HG03575 (cell line): Measurements from ENCODE around the gene BCLAF1.

ENCODE experiments used
- ATAC-seq: cut with Tn5 transposase; IDR thresholded peaks from one replicate; pipeline ENCODE4 v1.9.1; 2021; ENCODE audit not compliant: unreplicated experiment, insufficient number of reproducible peaks, low FRiP score; ENCODE audit errors: extremely low read depth

BCLAF1 gene, protein sequence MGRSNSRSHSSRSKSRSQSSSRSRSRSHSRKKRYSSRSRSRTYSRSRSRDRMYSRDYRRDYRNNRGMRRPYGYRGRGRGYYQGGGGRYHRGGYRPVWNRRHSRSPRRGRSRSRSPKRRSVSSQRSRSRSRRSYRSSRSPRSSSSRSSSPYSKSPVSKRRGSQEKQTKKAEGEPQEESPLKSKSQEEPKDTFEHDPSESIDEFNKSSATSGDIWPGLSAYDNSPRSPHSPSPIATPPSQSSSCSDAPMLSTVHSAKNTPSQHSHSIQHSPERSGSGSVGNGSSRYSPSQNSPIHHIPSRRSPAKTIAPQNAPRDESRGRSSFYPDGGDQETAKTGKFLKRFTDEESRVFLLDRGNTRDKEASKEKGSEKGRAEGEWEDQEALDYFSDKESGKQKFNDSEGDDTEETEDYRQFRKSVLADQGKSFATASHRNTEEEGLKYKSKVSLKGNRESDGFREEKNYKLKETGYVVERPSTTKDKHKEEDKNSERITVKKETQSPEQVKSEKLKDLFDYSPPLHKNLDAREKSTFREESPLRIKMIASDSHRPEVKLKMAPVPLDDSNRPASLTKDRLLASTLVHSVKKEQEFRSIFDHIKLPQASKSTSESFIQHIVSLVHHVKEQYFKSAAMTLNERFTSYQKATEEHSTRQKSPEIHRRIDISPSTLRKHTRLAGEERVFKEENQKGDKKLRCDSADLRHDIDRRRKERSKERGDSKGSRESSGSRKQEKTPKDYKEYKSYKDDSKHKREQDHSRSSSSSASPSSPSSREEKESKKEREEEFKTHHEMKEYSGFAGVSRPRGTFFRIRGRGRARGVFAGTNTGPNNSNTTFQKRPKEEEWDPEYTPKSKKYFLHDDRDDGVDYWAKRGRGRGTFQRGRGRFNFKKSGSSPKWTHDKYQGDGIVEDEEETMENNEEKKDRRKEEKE

DNA sequence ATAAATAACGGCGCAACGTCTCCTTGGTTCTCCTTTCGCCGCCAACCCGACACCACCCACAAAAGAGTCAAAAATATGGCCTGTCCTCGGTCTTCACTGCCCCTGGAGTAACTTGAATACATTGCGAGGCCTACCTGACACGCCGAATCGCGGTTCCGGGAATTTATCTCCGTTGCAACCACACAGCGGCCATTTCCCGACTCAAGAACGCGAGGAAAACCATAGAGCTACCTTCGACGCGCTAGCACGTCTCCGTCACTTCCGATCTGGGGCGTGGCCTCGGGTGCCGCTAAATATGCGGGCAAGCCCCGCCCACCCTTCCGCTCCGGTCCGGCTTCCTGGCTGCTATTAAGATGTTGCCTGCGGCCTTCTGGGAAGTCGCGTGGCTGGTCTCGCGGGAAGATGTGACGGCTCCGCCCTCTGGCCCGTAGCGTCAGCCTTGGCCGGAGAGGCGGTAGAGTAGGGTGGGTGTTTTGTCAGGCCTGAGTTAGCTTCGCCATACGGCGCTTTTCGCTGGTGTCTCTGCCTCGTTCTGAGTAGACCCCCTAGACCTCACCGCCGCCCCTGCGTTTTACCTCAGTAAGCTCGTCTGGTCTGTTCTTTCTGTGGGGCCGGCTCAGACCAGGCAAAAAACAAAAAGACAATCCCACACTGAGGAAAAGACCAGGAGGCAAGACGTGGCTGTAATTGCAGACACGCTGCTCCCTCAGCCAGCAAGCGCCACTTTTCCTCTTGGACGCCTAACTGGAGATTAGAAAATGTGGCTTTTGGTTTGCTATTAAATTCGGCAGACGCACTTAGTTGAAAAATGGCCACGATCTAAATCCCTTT is at the start of gene BCLAF1:
Gene BCLAF1 (minus strand): TSS at position 268 of the 831 bp plus-strand sequence. CDS start 9,980 bp downstream, outside the sequence.
- ATAC-seq, result peak; percentile 84

DNA sequence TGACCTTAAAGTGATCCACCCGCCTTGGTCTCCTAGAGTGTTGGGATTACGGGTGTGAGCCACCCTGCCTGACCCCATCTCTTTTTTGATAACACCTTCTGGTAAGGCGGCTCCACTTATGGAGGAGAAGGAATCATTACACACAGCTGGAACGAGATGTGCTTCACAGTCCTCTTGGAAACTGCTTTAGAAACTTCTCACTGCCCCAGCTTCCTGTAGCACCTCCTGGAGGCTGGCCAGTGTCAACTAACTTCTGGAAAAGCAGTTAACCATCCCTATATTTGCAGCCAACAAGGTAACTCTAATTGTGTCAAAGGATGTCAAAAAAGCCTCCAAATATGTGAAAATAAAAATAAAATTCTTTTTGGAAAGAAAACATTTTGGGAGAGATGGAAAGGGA is 48.8 kb upstream of the BCLAF1 start:
- ATAC-seq, result no peak

DNA sequence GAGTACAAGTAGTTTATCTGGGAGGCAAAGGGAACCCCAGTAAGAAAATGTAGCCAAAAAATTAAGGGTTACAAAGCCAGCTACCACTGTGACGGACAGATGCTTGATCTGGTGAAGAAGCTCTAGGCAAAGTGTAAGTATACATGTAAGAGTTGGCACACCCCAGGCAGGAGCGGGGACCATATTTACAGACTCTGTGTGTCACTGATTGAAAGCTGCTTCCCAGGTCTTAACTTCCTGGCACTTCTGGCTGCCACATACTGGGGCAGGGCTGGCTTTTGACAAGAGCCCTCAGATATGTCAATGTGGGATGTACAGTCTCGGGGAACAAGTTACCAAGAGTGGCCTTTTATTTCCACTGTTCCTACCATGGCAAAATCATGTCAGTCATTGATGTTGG is 48.0 kb upstream of the BCLAF1 start:
- ATAC-seq, result no peak

DNA sequence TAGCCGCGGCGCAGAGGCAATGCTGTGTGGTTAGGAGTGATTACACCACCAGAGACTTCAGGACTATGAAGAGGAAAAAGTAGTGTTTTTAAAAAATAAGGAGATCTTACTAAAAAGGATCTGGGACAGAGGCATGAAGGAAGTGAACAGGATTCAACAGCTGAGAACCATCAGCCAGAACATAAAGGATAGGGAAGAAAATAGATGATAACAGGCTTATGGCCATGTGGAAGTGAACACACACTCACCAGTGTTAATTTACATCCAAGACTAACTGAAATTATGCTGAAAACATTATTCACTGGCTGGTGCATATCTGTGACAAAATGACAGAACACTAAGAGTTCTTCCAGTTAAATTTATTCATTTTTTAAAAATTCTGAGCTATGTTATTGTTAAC is 47.5 kb upstream of the BCLAF1 start:
- ATAC-seq, result no peak

DNA sequence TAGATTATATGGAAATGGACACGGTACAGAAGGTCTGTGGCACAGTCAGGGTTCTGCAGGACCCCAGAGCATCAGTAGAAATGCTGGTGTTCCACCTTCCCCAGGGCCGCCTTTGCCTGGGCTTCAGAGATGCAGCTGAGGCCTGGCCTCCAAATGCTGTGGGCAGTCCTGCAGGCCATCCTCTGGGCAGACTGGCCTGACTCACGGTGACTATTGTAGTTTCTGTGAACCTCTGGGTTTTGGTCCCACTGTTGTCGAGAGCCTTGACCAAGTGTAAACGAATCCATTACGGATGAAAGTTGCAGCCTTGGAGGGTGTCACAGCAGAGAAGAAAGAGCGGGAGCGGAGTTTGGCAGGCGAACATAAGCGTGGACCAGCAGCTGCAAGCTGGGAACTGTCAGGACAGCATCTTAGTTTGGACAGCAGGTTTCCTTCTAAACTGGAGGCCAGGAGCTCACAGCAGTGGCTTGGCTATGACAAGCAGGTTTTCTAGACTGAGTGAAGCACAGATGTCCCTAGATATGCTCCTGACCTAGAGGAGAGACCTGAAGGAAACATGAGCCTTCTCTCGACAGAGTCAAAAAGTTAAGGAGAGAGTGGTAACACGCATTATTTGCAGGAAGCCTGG is 46.2 kb upstream of the BCLAF1 start:
- ATAC-seq, result no peak

DNA sequence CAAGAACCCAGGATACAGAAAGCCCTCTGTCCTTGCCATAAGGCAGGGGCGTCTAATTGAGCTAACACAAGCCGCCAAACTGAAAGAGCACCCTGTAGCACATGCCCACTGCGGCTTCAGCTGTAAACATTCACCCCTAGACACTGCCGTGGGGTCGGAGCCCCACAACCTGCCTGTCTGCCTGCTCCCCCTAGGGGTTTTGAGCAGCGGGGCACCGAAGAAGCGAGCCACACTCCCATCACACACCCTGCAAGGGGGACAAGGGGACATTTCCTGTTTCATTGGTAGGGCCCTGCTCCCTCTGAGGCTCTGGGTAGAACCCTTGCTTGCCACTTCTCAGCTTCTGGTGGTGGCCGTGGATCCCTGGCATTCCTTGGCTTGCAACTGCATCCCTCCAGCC is 45.2 kb upstream of the BCLAF1 start:
- no peak for ATAC-seq

DNA sequence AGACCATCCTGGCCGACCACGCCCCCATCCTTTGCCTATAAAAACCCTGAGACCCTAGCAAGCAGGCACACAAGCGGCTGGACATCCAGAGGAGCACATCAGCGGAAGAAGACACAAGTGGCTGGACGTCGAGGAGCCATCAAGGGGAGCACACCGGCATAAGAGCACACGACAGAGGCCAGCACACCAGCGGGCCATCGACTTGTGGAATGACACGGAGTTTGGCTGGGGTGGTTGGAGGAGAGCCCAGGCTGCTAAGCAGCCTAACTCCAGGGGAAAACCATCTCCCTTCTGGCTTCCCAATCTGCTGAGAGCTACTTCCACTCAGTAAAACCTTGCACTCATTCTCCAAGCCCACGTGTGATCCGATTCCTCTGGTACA is 44.8 kb upstream of the BCLAF1 start:
- ATAC-seq, result no peak

DNA sequence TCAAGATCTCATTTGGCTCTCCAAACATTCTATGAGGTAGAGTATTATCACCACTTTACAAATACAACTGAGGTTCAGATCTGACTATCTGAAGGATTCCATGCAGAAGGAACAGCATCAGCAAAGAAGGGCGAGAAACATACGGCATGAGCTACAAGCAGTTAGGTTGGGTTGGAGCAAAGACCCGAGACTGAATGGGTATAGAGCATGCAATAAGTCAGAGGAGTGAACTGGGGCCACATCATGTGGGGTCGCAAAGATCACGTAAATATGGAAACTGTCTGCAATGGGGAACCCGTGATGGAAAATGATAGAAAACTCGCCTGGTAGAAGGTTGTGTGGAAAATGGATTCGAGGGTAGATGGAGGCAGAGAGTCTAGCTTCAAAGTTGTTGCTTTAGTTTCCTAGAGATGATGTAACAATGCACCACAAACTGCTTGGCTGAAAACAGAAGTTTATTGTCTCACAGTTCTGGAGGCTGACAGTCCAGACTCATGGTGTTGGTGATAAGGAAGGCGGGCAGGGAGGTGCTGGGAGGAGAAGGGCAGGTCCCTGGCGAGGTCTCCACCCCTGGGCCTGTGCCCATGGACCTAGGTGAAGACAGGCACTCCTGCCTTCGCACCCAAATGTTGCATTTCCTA is 44.3 kb upstream of the BCLAF1 start:
- ATAC-seq, result no peak

DNA sequence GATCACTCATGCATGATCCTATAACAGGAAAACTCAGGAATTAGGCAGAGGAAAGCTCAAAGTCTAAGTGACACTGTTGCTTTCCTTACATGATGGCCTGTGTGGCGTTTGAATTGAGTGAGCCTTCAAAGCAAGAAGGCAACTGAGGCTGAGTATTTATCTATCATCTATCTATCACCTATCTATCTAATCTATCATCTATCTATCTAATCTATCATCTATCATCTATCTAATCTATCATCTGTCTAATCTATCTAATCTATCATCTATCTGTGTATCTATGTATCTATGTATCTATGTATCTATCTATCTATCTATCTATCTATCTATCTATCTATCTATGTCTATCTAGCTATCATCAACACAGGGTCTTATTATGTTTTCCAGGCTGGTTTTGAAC is 41.8 kb upstream of the BCLAF1 start:
- ATAC-seq, result no peak

DNA sequence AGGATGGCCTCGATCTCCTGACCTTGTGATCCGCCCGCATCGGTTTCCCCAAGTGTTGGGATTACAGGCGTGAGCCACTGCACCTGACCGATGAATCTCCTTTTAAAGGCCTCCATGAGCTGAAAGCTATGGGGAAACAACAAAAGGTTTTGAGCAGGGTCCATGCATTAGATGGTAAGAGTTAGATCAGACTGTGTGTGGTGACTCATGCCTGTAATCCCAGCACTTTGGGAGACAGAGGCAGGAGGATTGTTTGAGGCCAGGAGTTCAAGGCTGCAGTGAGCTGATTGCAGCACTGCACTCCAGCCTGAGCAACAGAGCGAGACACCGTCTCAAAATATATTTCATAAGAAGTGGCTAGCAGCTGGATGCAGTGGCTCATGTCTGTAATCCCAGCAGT is 41.0 kb upstream of the BCLAF1 start:
- ATAC-seq, result no peak

DNA sequence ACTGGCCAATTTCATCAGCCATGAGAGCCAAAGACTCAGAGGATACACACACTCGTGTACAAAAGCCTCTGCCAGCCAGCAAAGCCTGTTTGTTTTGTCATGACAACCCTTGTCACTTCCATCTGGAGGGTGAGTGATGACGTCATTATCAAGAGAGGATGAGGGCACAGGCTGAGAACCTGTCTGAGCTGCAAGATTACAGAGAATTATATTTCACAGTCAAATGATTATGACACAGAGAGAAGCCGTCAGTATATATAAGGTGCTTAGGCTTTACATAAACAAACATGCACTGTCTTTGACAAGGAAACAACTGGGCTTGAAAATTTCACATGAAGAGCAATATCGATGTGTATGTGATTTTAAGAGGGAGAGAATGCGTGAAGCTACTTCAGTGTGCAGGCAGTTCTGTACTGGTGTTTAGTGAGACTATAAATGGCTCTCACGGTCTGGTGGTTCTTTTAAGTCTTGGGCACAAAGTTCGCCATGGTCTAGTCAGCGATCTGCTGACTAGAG is 36.5 kb upstream of the BCLAF1 start:
- no peak for ATAC-seq

DNA sequence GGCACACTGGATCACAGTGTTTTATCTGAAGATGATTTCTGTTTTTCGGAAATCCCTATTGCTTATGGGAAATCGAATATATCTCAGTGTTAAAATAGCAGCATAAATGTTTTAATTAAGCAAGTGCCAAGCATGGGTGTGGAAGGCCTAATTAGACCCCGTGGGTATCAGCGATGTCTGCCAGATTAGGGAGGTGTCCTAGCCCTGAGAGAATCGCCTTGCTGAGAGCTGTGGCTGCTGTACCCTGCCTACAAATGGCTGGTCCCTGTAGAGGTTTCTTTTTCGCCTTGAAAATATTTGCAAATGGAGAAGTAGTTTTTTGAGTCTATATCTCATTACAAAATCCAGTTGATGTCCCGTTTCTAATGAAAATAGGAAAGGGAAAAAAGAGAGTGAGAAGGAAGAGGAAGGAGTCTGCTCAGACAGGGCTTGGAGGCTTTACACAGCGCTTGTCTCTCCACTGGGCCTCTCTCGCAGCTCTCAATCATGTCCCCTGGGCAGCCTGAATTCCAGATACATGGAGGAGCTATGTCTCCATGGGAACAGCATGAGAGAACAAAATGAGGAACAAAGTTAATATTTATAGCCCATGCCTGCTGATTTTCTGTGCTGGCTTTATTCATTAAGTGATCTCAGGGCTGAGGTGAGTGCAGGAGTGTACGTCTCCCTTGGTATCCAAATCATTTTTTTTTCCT is 35.2 kb upstream of the BCLAF1 start:
- no peak for ATAC-seq

DNA sequence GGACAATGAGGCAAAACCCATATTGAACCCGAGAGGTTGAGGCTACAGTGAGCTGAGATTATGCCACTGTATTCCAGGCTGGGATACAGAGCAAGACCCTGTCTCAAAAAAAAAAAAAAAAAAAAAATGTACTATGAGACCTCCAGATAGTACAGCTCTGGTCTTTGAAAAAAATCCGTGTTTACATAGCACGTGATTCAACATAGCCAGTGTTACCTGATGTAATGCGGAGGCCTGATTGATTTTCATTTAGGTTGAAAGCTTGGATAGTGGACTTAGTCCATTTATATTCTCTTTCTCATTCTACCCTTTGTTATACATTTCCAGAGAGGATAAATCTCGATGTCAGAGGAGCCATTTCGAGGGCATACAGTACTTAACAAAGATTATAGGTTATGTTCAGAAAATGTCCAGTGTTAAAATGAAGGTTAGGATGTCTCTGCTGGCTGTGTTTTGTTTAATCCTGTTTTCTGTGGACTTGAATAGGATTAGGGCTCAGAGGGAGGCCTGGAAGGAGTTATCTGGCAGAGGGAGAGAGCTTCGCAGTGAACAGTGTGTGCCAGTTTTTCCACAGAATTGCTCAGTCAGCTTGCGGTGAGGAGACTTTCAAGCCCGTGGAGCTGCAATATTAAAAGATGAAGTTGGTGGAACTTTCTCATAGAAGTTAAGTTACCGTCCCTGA is 33.9 kb upstream of the BCLAF1 start:
- no peak for ATAC-seq

DNA sequence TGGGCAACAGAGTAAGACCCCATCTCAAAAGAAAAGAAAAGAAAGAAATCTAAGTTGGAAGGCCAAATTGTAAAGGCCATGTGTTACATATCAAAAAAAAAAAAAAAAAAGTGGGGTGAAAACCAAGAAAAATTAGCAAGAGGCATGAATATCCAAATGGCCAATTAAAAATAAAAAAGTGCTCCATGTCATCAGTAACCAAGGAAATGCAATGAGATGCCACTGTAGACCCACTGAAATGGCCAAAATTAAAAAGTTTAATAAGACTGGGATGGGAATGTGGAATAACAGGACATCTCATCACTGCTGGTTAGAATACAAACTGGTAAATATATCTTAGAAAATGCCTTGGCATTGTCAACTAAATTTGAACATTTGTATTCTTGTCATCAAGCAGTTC is 30.1 kb upstream of the BCLAF1 start:
- no peak for ATAC-seq

DNA sequence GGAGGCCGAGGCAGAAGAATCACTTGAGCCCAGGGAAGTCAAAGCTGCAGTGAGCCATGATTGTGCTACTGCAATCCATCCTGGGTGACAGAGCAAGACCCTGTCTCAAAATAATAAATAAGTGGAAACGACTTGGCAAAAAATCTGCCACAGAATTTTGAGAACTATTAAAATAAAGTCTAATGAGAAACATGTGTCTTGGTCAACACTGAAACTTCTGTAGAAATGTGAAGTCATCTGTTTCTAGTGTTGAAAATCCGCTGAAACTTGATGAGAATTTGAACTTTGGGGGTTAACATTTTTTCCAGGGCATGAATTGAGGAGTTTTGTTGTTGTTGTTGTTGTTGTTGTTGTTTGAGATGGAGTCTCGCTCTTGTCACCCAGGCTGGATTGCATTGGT is 29.0 kb upstream of the BCLAF1 start:
- ATAC-seq, result no peak

DNA sequence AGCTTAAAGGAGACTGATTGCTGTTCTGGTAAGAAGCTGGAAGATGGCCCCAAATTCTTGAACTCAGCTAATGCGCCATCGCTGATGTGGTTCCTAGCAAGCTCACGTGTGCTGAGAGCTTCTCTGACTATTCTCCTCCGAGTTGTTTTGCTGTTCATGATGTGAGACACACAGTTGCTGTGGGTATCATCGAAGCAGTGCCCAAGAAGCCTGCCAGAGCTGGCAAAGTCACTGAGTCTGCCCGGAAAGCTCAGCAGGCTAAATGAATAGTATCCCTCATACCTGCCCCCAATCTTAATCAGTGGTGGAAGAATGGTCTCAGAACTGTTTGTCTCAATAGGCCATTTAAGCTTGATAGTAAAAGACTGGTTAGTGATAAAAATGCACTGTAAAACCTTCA is 28.3 kb upstream of the BCLAF1 start:
- no peak for ATAC-seq

DNA sequence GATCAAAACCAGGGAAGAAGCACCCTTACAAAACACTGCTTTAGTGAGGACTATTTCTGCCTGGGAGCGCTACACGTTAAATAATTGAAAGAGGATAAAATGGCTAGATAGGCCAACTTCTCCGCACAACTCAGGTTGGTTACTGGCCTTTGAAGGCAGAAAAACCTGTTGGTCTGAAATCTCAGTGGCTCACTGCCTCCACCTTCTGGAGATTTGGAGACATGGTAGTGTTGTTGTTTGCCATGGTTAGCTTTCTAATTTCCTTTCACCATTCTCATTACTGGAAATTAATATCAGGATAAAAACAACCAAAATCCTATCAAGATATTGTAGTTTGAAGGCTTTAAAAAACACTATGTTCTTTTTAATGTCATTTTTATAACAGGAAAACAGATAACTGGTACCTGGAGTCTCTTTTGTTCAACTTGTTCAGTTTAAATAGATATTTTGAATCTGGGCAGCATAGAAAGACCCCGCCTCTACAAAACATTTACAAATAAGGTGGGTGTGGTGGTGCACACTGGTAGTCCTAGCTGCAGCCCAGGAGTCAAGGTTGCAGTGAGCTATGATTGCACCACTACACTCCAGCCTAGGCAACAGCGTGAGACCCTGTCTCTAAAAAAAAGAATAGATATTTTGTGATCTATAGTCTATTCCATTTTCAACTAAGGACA is 27.5 kb upstream of the BCLAF1 start:
- no peak for ATAC-seq
